NCI-H1092 (cell line): ENCODE data around the gene TCP11X1.
"Not testable (repeated sequence)": the region's sequence is repeated elsewhere in the genome, so short reads cannot be mapped to it uniquely, and the experiment has no call there.

ENCODE experiments used
- DNase-seq: peaks from one replicate; lab custom pipeline; 2025; lab: John Stamatoyannopoulos, UW

Gene TCP11X1

GRCh38 chrX:102214986-102215385 is at the start of gene TCP11X1:
Gene TCP11X1 (plus strand): TSS chrX:102215301.
- DNase-seq, result not testable (repeated sequence)

GRCh38 chrX:102185967-102186720 is 29.0 kb upstream of the TCP11X1 start:
- no peak for DNase-seq

DNA sequence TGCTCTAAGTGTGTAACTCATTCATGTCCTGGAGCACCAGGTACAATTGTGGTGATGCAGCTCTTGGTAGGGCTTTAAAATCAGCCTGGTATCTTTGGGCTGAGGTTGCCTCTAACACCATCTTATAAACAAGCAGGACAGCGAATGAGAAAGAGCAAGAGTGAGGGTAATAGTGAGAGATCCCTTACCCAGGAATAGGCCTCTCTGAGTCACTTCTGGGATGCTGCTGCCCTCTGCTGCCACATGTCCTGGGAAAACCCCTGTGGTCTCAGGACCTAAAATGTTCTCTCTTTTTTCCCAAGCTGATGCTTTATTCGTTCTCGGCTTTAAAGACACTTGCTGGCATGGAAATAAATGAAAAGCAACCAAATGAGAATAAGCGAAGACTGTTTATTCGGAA is 7.2 kb upstream of the TCP11X1 start:
- DNase-seq, result not testable (repeated sequence)

GRCh38 chrX:102216497-102216896 is 1.4 kb downstream of the TCP11X1 start:
- not testable (repeated sequence) for DNase-seq

- DNase-seq, result not testable (repeated sequence)
These were observed 20.6 kb downstream of the TCP11X1 start for GRCh38 chrX:102235678-102236077.

DNA sequence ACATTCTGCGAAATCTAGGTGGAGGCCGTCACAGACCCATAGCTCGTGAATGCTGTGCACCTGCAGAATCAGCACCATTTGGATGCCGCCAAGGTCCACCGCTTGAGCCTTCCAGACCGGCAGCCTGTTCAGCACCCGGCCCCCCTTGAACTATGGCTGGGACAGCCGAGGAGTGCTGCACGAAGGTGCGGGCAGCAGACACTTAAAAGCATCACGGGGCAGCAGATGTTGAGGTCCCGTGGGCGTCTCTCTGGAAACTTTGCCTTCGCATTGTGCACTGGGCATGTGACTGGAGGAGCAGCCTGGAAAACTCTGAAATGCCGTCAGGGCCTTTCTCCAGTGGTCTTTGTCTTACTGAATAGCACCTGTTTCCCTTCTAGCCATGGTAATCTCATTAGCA is 25.2 kb downstream of the TCP11X1 start:
- not testable (repeated sequence) for DNase-seq

- DNase-seq, result not testable (repeated sequence)
These were observed 31.8 kb downstream of the TCP11X1 start, which contains the start of gene NXF2 for GRCh38 chrX:102246893-102247292. Gene NXF2 (plus strand): TSS chrX:102247167. CDS start chrX:102307079, 59,912 bp downstream.

GRCh38 chrX:102272231-102272630 is 57.1 kb downstream of the TCP11X1 start:
- not testable (repeated sequence) for DNase-seq
